ENCODE data around the gene SCFD2. TPM values are rescaled to one million over a fixed set of nuclear protein-coding genes. Genes with fewer than 3 reads are reported as not detected.

The SCFD2 gene
- total RNA-seq, 2 donors from 2014 or later, result 20.3 to 27.4 TPM

DNA sequence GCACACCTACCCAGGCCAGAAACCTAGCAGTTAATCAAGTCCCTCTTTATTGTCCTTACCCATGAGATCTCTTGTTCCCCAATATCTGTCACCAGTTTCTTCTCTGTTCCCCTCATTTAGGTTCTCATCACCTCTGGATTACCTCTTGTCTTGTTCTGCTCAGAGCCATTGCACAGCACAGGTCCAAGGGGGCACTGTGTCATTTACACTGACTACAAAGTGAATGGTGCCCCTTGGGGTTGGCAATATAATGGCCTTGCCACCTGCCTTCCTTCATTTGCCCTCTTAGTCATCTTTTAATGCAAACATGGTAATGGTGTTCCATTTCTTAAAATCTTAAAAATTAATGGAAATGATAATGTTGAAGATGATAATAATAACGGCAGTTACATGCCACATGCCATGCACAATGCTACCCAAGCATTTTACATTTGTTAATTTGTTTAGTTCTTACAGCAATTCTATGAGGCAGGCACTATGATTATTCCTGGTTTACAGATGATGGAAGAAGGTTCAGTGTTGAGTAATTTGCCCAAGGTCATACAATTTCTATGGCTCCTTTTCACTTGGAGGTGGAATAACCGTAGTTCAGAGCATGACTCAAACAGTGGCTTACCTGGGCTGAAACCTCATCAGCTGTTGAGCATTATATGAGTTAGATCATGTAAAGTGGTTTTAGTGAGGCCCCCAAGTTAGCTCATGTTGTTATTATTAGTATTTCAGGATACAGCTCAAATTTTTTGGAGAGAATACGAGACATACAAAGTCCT is 385.9 kb downstream of the SCFD2 start:
- TF ChIP-seq, protein P1, sequence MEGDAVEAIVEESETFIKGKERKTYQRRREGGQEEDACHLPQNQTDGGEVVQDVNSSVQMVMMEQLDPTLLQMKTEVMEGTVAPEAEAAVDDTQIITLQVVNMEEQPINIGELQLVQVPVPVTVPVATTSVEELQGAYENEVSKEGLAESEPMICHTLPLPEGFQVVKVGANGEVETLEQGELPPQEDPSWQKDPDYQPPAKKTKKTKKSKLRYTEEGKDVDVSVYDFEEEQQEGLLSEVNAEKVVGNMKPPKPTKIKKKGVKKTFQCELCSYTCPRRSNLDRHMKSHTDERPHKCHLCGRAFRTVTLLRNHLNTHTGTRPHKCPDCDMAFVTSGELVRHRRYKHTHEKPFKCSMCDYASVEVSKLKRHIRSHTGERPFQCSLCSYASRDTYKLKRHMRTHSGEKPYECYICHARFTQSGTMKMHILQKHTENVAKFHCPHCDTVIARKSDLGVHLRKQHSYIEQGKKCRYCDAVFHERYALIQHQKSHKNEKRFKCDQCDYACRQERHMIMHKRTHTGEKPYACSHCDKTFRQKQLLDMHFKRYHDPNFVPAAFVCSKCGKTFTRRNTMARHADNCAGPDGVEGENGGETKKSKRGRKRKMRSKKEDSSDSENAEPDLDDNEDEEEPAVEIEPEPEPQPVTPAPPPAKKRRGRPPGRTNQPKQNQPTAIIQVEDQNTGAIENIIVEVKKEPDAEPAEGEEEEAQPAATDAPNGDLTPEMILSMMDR (IDR thresholded peaks at IDR 0.05), result no peak
- ATAC-seq (ENCODE audit: insufficient number of reproducible peaks, low FRiP score, low read depth) (no peak), DNase-seq (ENCODE audit: low spot score) (no peak)
- Histone ChIP-seq H3K27me3 (replicated peaks; ENCODE audit: insufficient read depth) (no peaks in the 10 kb centered on the region), H3K27ac (no peak overlapping the region), H3K4me1 (ENCODE audit: control insufficient read depth in 1 of 2, low read depth in 2 of 2) (peaks cover 0 to 12% of the 10 kb centered on the region in 2 donors), H3K9me3 (no peaks in the 10 kb centered on the region), H3K36me3 (no peaks in the 10 kb centered on the region), H3K4me3 (no peak overlapping the region)

DNA sequence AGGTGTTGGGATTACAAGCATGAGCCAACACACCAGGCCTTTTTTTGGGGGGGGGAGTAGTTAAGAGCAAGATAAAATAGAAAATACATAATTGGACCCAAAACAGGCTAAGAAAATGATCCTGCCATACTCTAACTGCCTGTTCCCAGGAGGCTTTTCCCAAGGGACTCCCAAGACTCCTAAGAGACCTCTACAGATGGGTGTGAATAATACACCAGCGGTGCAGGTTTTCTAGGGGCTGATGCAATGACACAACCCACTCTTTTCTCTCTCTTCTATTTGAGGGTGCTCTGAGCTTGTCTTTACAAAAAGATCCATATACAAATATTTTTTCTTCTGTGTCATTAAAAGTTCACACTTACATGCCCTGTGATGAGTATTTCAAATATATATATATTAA is 386.8 kb downstream of the SCFD2 start:
- no peaks in the 10 kb centered on the region for H3K9me3 ChIP-seq
- H3K4me1 ChIP-seq (ENCODE audit: control insufficient read depth in 1 of 2, low read depth in 2 of 2), result peaks cover 0 to 10% of the 10 kb centered on the region in 2 donors
- H3K4me3 ChIP-seq, result no peak overlapping the region
- no peaks in the 10 kb centered on the region for H3K36me3 ChIP-seq
- TF ChIP-seq, protein P1 (IDR thresholded peaks at IDR 0.05), result no peak
- ATAC-seq (ENCODE audit: insufficient number of reproducible peaks, low FRiP score, low read depth) (no peak), DNase-seq (ENCODE audit: low spot score) (no peak)
- H3K27me3 ChIP-seq (replicated peaks; ENCODE audit: insufficient read depth), result no peaks in the 10 kb centered on the region
- H3K27ac ChIP-seq, result no peak overlapping the region

DNA sequence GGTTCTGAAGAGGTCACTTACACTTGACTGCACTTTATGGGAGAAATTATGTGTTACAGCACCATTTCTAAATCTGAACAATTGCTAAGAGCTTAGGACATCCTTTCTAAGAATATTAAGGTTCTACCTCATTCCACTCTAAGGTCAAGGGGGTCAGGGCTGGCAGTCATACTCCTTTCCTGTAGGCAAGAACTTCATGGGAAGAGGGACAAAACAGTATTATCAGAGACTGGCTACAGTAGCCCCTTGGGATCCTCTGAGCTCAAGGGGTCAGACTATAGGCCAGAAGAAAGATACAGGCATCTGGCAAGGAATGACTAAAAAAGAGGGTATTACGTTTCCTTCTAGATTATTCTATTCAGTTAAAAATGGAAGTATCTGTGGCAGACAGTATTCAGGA is 388.6 kb downstream of the SCFD2 start:
- H3K9me3 ChIP-seq, result no peaks in the 10 kb centered on the region
- no peak overlapping the region for H3K4me3 ChIP-seq
- H3K27me3 ChIP-seq (replicated peaks; ENCODE audit: insufficient read depth), result no peaks in the 10 kb centered on the region
- H3K4me1 ChIP-seq (ENCODE audit: control insufficient read depth in 1 of 2, low read depth in 2 of 2), result no peaks in the 10 kb centered on the region
- ATAC-seq (ENCODE audit: insufficient number of reproducible peaks, low FRiP score, low read depth) (no peak), DNase-seq (ENCODE audit: low spot score) (no peak)
- H3K36me3 ChIP-seq, result no peaks in the 10 kb centered on the region
- no peak overlapping the region for H3K27ac ChIP-seq
- TF ChIP-seq, protein P1 (IDR thresholded peaks at IDR 0.05), result no peak

DNA sequence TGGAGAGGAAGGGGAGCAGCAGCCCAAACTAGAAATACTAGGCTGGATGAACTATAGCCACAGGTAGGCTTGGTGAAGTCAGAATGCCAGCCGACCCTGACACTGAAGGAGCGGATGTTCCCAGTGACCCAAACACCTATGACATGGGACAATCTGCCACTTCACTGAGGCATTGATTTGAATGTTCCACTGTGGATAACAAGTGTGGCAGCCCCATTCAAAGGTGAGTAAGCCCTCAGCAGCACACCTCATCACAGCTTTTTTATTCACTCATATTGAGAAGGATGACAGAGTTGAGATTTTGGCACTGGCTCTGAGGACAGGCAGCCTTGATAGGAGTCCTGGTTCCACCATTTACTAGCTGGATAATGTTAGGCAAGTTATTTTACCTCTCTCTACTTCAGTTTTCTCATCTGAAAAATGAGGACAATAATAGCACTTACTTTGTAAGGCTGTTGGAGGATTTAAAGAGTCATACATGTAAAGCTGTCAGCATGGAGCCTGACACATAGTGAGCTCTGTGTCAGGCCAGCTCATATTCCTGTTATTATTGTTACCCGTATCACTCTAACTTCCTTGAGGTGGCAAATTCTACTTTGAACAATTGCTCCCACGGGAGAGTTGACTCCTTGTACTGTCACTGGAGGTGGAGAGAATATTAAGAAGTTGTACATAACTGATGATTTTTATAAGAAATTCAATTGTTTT is 389.2 kb downstream of the SCFD2 start:
- ATAC-seq (ENCODE audit: insufficient number of reproducible peaks, low FRiP score, low read depth), result no peak
- Histone ChIP-seq H3K4me3 (no peak overlapping the region), H3K4me1 (ENCODE audit: control insufficient read depth in 1 of 2, low read depth in 2 of 2) (no peaks in the 10 kb centered on the region), H3K27me3 (replicated peaks; ENCODE audit: insufficient read depth) (no peaks in the 10 kb centered on the region), H3K36me3 (no peaks in the 10 kb centered on the region), H3K27ac (no peak overlapping the region), H3K9me3 (no peaks in the 10 kb centered on the region)
- TF ChIP-seq, protein P1 (IDR thresholded peaks at IDR 0.05), result no peak
- DNase-seq (ENCODE audit: low spot score), result no peak

DNA sequence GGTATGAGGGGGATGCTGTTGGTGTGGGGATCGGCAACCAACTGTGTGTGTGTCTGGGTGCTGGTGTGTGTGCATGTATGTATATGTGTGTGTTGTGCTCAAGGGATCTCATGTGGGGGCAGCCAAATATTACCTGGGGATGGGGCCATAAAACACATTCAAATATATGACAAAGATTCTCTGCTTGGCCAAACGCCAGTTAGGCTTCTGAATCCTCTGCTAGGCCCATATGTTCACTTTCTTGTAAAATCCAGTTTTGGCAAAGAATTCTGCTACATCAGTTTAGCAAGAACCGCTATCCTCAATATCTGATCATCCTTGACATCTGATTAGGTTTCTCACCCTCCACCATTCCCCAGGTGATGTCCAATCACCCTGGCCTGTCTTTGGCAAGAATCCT is 397.2 kb downstream of the SCFD2 start:
- TF ChIP-seq, protein P1 (IDR thresholded peaks at IDR 0.05), result no peak
- Histone ChIP-seq H3K9me3 (no peaks in the 10 kb centered on the region), H3K4me1 (ENCODE audit: control insufficient read depth in 1 of 2, low read depth in 2 of 2) (no peaks in the 10 kb centered on the region), H3K27me3 (replicated peaks; ENCODE audit: insufficient read depth) (no peaks in the 10 kb centered on the region), H3K36me3 (no peaks in the 10 kb centered on the region), H3K4me3 (no peak overlapping the region), H3K27ac (no peak overlapping the region)
- no peak for DNase-seq (ENCODE audit: low spot score)
- no peak for ATAC-seq (ENCODE audit: insufficient number of reproducible peaks, low FRiP score, low read depth)
